ENCODE data around the gene SULT4A1. TPM values are rescaled to one million over a fixed set of nuclear protein-coding genes. Genes with fewer than 3 reads are reported as not detected.

The SULT4A1 gene
- total RNA-seq, 1 experiment from 2014 or later, result 8.4 TPM

- H3K36me3 ChIP-seq (ENCODE audit: control insufficient read depth in 1 of 2, insufficient read depth in 2 of 2, low read length in 2 of 2), result no peaks in the 10 kb centered on the region
- BruUV-seq (replicated peaks), result no TSS peak
- CTCF ChIA-PET, result no interaction called here
Observed at GRCh38 chr22:43830931-43831560, 31.3 kb downstream of the SULT4A1 start.

More at GRCh38 chr22:43830931-43831560, 31.3 kb downstream of the SULT4A1 start:
- no peaks in the 10 kb centered on the region for H3K9me2 ChIP-seq (ENCODE audit: insufficient read depth)
- ATAC-seq (no peak), DNase-seq (ENCODE audit: low read depth, low spot score) (no peak)
- no peaks in the 10 kb centered on the region for H3K9me3 ChIP-seq (ENCODE audit: control insufficient read depth in 1 of 2, insufficient read depth in 1 of 2, low read depth in 1 of 2, low read length in 2 of 2)
- TF ChIP-seq TCF7L2 (IDR thresholded peaks at IDR 0.05; ENCODE audit: borderline replicate concordance, extremely low read depth, insufficient read depth, insufficient read length), result no peak
- TF ChIP-seq SRF (IDR thresholded peaks at IDR 0.05; ENCODE audit: low read depth), result no peak
- no peak for TF ChIP-seq SIN3A (IDR thresholded peaks at IDR 0.05; ENCODE audit: low read depth)
- TF ChIP-seq, protein P1, sequence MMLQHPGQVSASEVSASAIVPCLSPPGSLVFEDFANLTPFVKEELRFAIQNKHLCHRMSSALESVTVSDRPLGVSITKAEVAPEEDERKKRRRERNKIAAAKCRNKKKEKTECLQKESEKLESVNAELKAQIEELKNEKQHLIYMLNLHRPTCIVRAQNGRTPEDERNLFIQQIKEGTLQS (IDR thresholded peaks at IDR 0.05), result no peak
- TF ChIP-seq RAD21 (IDR thresholded peaks at IDR 0.05; ENCODE audit: low read depth), result no peak
- TF ChIP-seq EZH2 (IDR thresholded peaks at IDR 0.05), result no peak
- no peak for TF ChIP-seq ZBTB33 (IDR thresholded peaks at IDR 0.05; ENCODE audit: extremely low read depth, insufficient replicate concordance, low read length)
- TF ChIP-seq POLR2A (IDR thresholded peaks at IDR 0.05; ENCODE audit: borderline replicate concordance, extremely low read depth, insufficient read depth, insufficient read length), result no peak
- no peak for TF ChIP-seq REST (IDR thresholded peaks at IDR 0.05; ENCODE audit: low read depth)
- H3K79me2 ChIP-seq (ENCODE audit: insufficient read depth, low read length), result no peaks in the 10 kb centered on the region
- no peak overlapping the region for H3K27ac ChIP-seq (ENCODE audit: low read depth, low read length)
- H2AFZ ChIP-seq (ENCODE audit: low read depth, low read length, poor library complexity, severe bottlenecking), result no peak overlapping the region
- no peaks in the 10 kb centered on the region for H4K20me1 ChIP-seq (ENCODE audit: insufficient read depth)
- intact Hi-C loops (cut with micrococcal nuclease), result no loop called here
- no peak overlapping the region for H3K4me2 ChIP-seq (ENCODE audit: low read length)
- no peak overlapping the region for H3K4me3 ChIP-seq (replicated peaks in 1 of 2; ENCODE audit: low read depth in 1 of 2, low read length in 2 of 2)
- H3K4me1 ChIP-seq (ENCODE audit: control insufficient read depth in 1 of 2, insufficient read depth in 2 of 2, low read length in 2 of 2), result no peaks in the 10 kb centered on the region
- H3K9ac ChIP-seq (ENCODE audit: low read length), result no peak overlapping the region
- ChIA-PET POLR2A (no interaction called here), RAD21 (ENCODE audit: low non-redundant PET in 1 of 2, low total read pairs in 2 of 2, uncharacterized antibody in 2 of 2, unreplicated experiment in 2 of 2) (no interaction called here)
- no peaks in the 10 kb centered on the region for H3K27me3 ChIP-seq (ENCODE audit: insufficient read depth, low read length)

Data from HCT116 (cell line).